GM23338 (cell line): ENCODE measurements around the gene DAPK1. TPM values are rescaled to one million over a fixed set of nuclear protein-coding genes. Genes with fewer than 3 reads are reported as not detected.

Experiments used
- ATAC-seq: fragments of 200-7000 bp; cut with Tn5 transposase; 3 replicates; pipeline ENCODE4 v1.9.1; 2020
- DNase-seq: peaks from one replicate; pipeline ENCODE4 v3.0.0-alpha.2; 2015; ENCODE audit warnings: low spot score
- H2AFZ ChIP-seq: fragments of 200-600 bp; sonication (generic); 2 replicates; pipeline ENCODE4 v1.8.0; 2016; ENCODE audit warnings: antibody characterized with exemption, mild to moderate bottlenecking, moderate library complexity
- H3F3A ChIP-seq: fragments of 200-600 bp; sonication (generic); replicated peaks from 2 replicates; pipeline ENCODE4 v1.8.0; 2017; ENCODE audit warnings: antibody characterized with exemption, mixed run types, low read depth
- H3K27ac ChIP-seq: fragments of 200-600 bp; sonication (generic); 2 replicates; pipeline ENCODE4 v1.6.1; 2016; ENCODE audit warnings: low read depth
- H3K27me3 ChIP-seq: fragments of 200-600 bp; sonication (generic); 2 replicates; pipeline ENCODE4 v1.8.0; 2016; ENCODE audit warnings: mild to moderate bottlenecking, mixed run types, moderate library complexity; ENCODE audit not compliant: insufficient read depth
- H3K36me3 ChIP-seq: fragments of 200-600 bp; sonication (generic); 2 replicates; pipeline ENCODE4 v1.8.0; 2016; ENCODE audit warnings: mild to moderate bottlenecking; ENCODE audit not compliant: insufficient read depth
- H3K4me1 ChIP-seq: fragments of 200-600 bp; sonication (generic); 2 replicates; pipeline ENCODE4 v1.8.0; 2016; ENCODE audit warnings: mild to moderate bottlenecking, moderate library complexity; ENCODE audit not compliant: insufficient read depth
- H3K4me2 ChIP-seq: fragments of 200-600 bp; sonication (generic); 2 replicates; pipeline ENCODE4 v1.7.1; 2017; ENCODE audit warnings: mixed run types
- H3K4me3 ChIP-seq: fragments of 200-600 bp; sonication (generic); 2 replicates; pipeline ENCODE4 v1.6.1; 2016; ENCODE audit warnings: mixed run types
- H3K79me2 ChIP-seq: fragments of 200-600 bp; sonication (generic); replicated peaks from 2 replicates; pipeline ENCODE4 v1.8.0; 2017; ENCODE audit warnings: mild to moderate bottlenecking; ENCODE audit not compliant: insufficient read depth
- H3K9me2 ChIP-seq: fragments of 200-600 bp; sonication (generic); 2 replicates; pipeline ENCODE4 v1.8.0; 2017; ENCODE audit not compliant: insufficient read depth
- H4K20me1 ChIP-seq: fragments of 200-600 bp; sonication (generic); replicated peaks from 2 replicates; pipeline ENCODE4 v1.8.0; 2017; ENCODE audit warnings: mild to moderate bottlenecking; ENCODE audit not compliant: insufficient read depth
- H3K27ac Mint-ChIP-seq: 2 replicates; pipeline ENCODE4 v1.8.0; 2020; ENCODE audit warnings: inconsistent platforms, mild to moderate bottlenecking, moderate library complexity, mixed read lengths
- H3K27me3 Mint-ChIP-seq: 3 replicates; pipeline ENCODE4 v1.8.0; 2022; ENCODE audit warnings: low read depth, mild to moderate bottlenecking, moderate library complexity, mixed read lengths, inconsistent platforms; ENCODE audit not compliant: insufficient read depth, poor library complexity
- H3K36me3 Mint-ChIP-seq: 3 replicates; pipeline ENCODE4 v1.8.0; 2021; ENCODE audit warnings: low read depth, mild to moderate bottlenecking, inconsistent platforms, moderate library complexity, mixed read lengths
- H3K4me1 Mint-ChIP-seq: 3 replicates; pipeline ENCODE4 v1.8.0; 2020; ENCODE audit warnings: mild to moderate bottlenecking, inconsistent platforms, mixed read lengths
- H3K4me3 Mint-ChIP-seq: 3 replicates; pipeline ENCODE4 v1.8.0; 2021; ENCODE audit warnings: moderate library complexity, mild to moderate bottlenecking, inconsistent platforms, mixed read lengths
- H3K9me3 Mint-ChIP-seq: 3 replicates; pipeline ENCODE4 v1.8.0; 2020; ENCODE audit warnings: moderate library complexity, mild to moderate bottlenecking, inconsistent platforms, mixed read lengths
- EZH2 ChIP-seq: fragments of 200-600 bp; sonication (generic); IDR thresholded peaks from one replicate; pipeline ENCODE4 v1.8.0; 2017; ENCODE audit warnings: antibody characterized with exemption, mild to moderate bottlenecking, low read depth; ENCODE audit not compliant: unreplicated experiment
- EZH2phosphoT487 ChIP-seq: fragments of 200-600 bp; sonication (generic); IDR thresholded peaks from one replicate; pipeline ENCODE4 v1.8.1; 2018; ENCODE audit warnings: antibody characterized with exemption; ENCODE audit not compliant: unreplicated experiment
- STAT1 ChIP-seq: IDR thresholded peaks from one replicate; pipeline ENCODE4 v1.6.1; 2016; ENCODE audit warnings: antibody characterized with exemption; ENCODE audit not compliant: unreplicated experiment
- ZNF114 ChIP-seq: fragments of 250-450 bp; sonication (Bioruptor Pico); IDR thresholded peaks from 2 replicates; pipeline ENCODE4 v1.5.0; 2020; ENCODE audit warnings: mild to moderate bottlenecking, moderate library complexity
- ZNF331 ChIP-seq: fragments of 250-450 bp; sonication (Bioruptor Pico); IDR thresholded peaks from 2 replicates; pipeline ENCODE4 v1.5.0; 2020; ENCODE audit warnings: low read depth, mild to moderate bottlenecking, moderate library complexity
- polyA plus RNA-seq: library from polyadenylated mRNA; unstranded; fragments of >200 nt; fragmentation: Nextera tagmentation; extraction: Ambion mirVana; gene quantifications from 2 replicates; pipeline ENCODE4 v1.2.1, GENCODE V29; 2016
- total RNA-seq: library from RNA; depleted of rRNA; stranded (reverse); fragments of >200 nt; shearing (Covaris generic); gene quantifications from 2 replicates; pipeline ENCODE4 v1.2.3, GENCODE V29; 2014
- TF ChIP-seq, protein P1 (sequence below): IDR thresholded peaks from one replicate; pipeline ENCODE4 v1.6.1; 2018; ENCODE audit warnings: antibody characterized with exemption; ENCODE audit not compliant: unreplicated experiment
- TF ChIP-seq, protein P2 (sequence below), 2 experiments: fragments of 200-600 bp in 1 of 2; sonication (generic) in 1 of 2; conservative IDR thresholded peaks; 2 replicates each; pipeline versions ENCODE4 v1.5.1 to v1.6.1; 2016 to 2017; ENCODE audit warnings: antibody characterized with exemption in 2 of 2, low read depth in 2 of 2, mild to moderate bottlenecking in 2 of 2, moderate library complexity in 1 of 2

The DAPK1 gene
- total and polyA plus RNA-seq, 2 experiments from 2014 or later = 37.0 to 134 TPM

DNA sequence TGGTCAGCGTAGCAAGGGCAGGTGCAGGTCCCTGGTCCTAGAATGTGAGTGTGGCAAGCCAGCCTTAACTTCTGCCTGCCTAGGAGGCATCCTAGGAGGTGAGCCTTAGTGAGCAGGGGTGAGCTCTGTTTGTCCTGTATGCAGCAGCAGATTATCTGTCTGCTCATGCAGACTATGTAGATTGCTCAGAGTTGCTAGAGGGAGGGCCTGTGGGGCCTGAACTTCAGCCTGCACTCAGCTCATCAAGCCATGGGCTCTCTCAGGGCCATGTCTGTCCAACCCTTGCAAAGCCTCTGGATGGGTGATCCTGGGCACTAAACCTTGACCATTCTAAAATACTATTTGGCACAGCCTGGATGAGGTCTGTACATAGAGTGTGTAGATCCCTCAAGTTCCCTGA lies 219.8 kb downstream of the DAPK1 start:
- ATAC-seq = no peak
- Histone ChIP-seq H3F3A (no peaks in the 10 kb centered on the region; the same call in 1 of the 2 replicates), H3K79me2 (no peaks in the 10 kb centered on the region), H3K27me3 (no peaks in the 10 kb centered on the region), H3K9me2 (peaks cover 2% of the 10 kb centered on the region; the same call in 1 of the 2 replicates), H3K36me3 (no peaks in the 10 kb centered on the region), H3K27ac (no peak overlapping the region), H4K20me1 (no peaks in the 10 kb centered on the region), H3K4me1 (no peaks in the 10 kb centered on the region), H3K4me2 (no peak overlapping the region), H3K4me3 (no peak overlapping the region), H2AFZ (no peak overlapping the region)
- Mint-ChIP-seq H3K27ac (no peak overlapping the region), H3K4me1 (no peaks in the 10 kb centered on the region), H3K27me3 (peaks cover 11% of the 10 kb centered on the region), H3K36me3 (no peaks in the 10 kb centered on the region), H3K9me3 (no peaks in the 10 kb centered on the region), H3K4me3 (no peak overlapping the region)
- TF ChIP-seq STAT1 (no peak), ZNF331 (CRISPR knock-in tag) (no peak), EZH2phosphoT487 (no peak)
- TF ChIP-seq, protein P1, sequence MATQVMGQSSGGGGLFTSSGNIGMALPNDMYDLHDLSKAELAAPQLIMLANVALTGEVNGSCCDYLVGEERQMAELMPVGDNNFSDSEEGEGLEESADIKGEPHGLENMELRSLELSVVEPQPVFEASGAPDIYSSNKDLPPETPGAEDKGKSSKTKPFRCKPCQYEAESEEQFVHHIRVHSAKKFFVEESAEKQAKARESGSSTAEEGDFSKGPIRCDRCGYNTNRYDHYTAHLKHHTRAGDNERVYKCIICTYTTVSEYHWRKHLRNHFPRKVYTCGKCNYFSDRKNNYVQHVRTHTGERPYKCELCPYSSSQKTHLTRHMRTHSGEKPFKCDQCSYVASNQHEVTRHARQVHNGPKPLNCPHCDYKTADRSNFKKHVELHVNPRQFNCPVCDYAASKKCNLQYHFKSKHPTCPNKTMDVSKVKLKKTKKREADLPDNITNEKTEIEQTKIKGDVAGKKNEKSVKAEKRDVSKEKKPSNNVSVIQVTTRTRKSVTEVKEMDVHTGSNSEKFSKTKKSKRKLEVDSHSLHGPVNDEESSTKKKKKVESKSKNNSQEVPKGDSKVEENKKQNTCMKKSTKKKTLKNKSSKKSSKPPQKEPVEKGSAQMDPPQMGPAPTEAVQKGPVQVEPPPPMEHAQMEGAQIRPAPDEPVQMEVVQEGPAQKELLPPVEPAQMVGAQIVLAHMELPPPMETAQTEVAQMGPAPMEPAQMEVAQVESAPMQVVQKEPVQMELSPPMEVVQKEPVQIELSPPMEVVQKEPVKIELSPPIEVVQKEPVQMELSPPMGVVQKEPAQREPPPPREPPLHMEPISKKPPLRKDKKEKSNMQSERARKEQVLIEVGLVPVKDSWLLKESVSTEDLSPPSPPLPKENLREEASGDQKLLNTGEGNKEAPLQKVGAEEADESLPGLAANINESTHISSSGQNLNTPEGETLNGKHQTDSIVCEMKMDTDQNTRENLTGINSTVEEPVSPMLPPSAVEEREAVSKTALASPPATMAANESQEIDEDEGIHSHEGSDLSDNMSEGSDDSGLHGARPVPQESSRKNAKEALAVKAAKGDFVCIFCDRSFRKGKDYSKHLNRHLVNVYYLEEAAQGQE = no peak
- TF ChIP-seq, protein P2, sequence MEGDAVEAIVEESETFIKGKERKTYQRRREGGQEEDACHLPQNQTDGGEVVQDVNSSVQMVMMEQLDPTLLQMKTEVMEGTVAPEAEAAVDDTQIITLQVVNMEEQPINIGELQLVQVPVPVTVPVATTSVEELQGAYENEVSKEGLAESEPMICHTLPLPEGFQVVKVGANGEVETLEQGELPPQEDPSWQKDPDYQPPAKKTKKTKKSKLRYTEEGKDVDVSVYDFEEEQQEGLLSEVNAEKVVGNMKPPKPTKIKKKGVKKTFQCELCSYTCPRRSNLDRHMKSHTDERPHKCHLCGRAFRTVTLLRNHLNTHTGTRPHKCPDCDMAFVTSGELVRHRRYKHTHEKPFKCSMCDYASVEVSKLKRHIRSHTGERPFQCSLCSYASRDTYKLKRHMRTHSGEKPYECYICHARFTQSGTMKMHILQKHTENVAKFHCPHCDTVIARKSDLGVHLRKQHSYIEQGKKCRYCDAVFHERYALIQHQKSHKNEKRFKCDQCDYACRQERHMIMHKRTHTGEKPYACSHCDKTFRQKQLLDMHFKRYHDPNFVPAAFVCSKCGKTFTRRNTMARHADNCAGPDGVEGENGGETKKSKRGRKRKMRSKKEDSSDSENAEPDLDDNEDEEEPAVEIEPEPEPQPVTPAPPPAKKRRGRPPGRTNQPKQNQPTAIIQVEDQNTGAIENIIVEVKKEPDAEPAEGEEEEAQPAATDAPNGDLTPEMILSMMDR (conservative IDR thresholded peaks at IDR 0.05; ENCODE audit: low read depth in 2 of 2) = no peak
- no peak for DNase-seq

DNA sequence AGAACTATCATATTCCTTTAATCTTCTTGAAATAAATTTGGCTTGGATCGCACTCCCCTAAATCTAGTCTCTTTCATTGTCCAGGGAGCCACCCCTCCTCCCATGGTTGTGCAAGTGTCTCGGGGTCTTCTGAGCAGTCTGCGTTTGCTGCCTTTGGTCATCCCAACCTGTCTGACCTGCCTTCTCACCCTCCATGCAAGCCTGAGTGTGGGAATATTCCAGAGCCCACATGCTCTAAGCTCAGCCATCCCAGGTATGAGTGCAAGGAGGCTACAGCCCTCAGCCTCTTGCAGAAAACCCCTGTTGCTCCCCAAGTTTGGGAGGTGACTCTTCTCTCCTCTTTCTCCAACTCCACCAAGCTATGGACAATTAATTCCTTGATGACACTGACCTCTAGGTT lies 220.6 kb downstream of the DAPK1 start:
- Mint-ChIP-seq H3K27me3 (peaks cover 9% of the 10 kb centered on the region), H3K4me1 (no peaks in the 10 kb centered on the region), H3K27ac (no peak overlapping the region), H3K36me3 (no peaks in the 10 kb centered on the region), H3K9me3 (no peaks in the 10 kb centered on the region), H3K4me3 (no peak overlapping the region)
- Histone ChIP-seq H3K79me2 (no peaks in the 10 kb centered on the region), H3F3A (no peaks in the 10 kb centered on the region; the same call in 1 of the 2 replicates), H3K36me3 (no peaks in the 10 kb centered on the region), H3K27me3 (no peaks in the 10 kb centered on the region), H3K4me2 (no peak overlapping the region), H4K20me1 (no peaks in the 10 kb centered on the region), H3K9me2 (peaks cover 6% of the 10 kb centered on the region; the same call in 1 of the 2 replicates), H3K4me3 (no peak overlapping the region), H3K4me1 (no peaks in the 10 kb centered on the region), H2AFZ (no peak overlapping the region), H3K27ac (no peak overlapping the region)
- TF ChIP-seq EZH2 (no peak), ZNF114 (no peak), EZH2phosphoT487 (no peak)
- ATAC-seq = no peak
- DNase-seq = no peak
